Stimulated activated CD8-positive, alpha-beta memory T cell treated with anti-CD3 and anti-CD28 coated beads, Interleukin-2, amount 100 ng/mL, for 1 hour (primary cell): Measurements from ENCODE around the gene TRIP6.
"Not testable (repeated sequence)": the region's sequence is repeated elsewhere in the genome, so short reads cannot be mapped to it uniquely, and the experiment has no call there.

Source experiments
- DNase-seq, 2 donors: peaks; one replicate each; pipeline ENCODE4 v3.0.0-alpha.2; 2020; ENCODE audit warnings: low read depth in 2 of 2

The TRIP6 gene

DNA sequence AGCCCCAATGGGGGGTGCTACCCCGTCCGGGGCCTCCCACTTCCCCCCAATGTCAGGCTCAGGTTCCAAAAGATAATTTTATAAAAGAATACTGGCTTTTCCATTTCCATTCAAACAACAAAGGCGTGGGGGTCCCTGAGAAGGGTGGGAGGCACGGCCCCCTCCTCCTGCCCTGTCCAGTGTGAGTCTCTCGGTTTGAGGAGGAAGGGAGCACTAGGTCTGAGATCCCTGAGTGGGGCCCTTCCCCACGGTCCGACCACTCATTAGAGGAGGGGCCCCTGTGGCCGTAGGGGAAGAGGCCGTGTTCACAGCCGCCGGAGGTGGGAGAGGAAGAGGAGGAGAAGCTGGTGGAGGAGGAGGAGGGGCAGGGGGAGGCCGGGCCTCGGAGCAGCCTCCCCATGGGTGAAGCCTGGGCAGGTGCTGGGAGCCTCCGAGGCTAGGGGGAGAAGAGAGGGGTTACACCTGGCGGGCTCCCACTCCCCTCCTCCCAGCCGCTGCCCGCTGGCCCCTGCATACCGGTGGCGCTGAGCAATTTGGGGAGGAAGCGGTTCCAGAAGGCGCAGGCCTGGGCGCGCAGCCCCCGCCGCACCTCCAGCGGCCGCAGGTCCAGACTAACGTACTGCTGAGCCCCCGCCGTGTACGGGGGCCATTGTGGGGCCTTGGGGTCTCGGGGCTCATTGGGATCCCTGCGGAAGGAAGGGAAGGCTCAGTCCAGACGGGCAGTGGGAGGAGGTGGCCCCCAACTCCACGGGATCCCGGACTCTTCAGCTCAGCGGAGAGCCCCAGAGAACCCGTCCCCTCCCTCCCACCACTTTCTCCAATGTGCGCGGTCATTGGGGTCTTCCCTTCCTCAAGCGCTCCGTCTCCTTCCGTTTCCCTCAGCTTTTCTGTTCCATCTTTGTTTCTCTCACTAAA lies 23.7 kb downstream of the TRIP6 start:
- no peak for DNase-seq

DNA sequence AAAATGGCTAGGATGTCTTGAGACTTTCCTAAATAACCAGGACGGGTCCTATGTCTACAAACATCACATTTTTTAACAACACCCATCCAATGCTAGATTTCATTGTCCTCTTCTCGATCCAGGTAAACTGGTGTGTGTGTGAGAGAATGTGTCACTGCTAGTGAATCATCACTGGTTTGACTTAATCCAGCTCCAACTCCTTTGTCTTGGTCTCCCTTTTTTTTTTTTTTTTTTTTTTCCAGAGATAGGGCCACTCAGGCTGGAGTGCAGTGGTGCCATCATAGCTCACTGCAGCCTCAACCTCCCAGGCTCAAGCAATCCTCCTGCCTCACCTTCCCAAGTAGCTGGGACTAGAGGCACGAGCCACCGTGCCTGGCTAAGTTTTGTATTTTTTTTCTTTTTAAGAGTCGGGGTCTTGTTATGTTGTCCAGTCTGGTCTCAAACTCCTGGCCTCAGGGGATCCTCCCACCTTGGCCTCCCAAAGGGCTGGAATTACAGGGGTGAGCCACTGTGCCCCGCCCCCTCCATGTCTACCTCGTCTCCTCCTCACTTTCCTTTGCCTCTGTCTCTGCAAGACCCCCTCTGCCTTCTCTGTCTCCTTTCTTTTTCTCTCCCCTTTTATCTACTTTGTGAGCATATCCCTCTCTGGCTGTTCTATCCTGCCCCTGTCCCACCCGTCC lies 24.5 kb downstream of the TRIP6 start:
- DNase-seq: no peak

DNA sequence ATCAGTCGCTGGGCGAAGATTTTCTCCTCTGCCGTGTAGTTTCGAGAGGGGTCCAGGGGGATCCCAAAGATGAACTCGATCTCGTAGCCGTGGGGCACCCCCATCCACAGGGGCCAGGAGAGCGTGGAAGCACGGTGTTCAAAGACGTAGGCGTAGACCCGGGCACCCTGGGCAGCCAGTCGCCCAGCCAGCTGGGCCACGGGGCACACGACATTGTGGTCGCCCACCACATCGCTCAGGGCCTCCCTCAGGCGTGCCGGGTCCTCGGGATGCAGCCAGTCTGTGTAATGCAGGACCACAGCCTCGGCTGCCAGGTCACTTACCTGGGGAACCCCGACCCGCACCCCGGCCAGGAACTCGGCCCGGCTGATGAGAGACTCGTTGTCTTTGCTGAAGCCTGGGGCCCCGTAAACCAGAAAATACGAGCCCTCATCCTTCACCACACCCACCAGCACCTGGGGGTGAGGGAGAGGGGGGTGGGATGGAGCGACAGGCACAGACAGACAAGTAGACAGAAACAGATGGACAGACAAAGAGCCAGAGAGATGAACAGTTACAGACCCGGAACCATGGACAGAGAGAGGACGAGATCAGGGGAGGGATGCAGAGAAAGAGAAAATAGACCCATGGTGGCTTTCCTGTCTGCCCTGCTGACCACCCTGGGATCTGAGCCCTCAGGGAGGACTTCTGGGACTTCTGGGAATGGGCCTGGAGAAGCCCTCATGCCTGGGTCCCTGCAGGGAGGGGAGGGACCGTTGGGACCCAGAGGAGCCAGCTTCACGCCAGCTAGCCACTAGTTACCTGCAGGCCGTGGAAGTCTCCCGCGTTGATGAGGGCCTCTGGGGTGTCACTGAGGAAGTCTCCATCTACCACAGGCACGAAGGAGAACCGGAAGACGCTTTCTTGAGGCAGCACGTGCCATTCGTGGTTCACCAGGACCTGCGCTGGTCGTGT lies 25.5 kb downstream of the TRIP6 start:
- no peak for DNase-seq

DNA sequence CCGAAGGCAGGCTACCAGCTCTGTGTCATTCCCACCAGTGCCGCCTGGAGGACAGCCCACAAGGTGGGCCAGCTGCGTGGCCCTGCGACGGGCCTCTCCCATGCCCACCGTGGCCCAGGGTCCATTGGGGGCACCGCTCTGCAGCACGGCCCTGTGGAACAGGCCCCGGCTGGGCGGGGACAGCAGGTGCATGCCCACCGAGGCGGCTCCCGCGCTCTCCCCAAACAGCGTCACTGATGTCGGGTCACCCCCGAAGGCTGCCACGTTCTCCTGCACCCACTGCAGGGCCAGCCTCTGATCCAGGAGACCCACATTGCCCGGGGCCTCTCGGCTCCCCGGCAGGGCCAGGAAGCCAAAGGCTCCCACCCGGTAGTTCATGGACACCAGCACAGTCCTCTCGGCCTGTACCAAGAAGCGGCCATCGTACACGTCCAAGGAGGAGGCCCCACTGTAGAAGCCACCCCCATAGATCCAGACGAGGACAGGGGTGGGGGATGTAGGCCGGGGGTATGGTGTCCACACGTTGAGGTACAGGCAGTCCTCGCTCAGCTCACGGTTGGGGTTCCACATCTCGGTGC lies 26.2 kb downstream of the TRIP6 start:
- DNase-seq: no peak

DNA sequence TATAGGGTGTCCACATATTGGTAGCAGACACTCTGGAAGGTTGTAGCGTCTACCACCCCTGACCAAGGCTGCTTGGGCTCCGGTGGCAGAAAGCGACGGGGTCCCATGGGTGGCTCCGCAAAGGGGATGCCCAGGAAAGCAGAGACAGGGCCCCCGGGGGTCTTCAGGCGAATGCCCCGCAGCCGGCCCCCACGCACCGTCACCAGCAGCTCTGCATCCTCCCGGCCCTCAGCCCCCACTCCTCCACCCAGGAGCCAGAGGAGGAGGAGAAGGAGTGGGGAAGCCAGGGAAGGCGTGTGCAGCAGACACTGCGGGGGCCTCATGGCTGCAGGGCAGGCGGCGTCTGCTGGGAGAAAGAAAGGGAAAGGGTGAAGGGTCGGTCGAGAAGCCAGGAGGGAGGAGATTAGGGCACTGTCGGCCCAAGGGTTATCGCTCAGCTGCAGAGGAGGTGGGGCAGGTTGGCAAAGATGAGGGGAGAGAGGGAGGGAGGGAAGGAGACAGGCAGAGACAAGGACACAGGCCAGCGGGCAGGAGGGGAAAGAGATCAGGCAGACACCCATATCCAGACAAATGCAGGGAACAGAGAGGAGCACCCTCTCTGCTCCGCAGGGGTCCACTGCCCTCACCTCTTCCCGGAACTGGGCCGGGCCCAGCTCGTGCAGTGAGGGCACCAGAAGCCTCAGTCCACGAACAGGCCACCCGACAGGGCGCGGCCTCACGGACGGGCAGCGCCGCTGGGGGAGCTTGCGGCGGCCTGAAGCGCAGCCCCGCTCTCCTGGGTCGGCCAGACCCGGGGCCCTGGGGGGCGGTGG lies 26.9 kb downstream of the TRIP6 start:
- no peak for DNase-seq

DNA sequence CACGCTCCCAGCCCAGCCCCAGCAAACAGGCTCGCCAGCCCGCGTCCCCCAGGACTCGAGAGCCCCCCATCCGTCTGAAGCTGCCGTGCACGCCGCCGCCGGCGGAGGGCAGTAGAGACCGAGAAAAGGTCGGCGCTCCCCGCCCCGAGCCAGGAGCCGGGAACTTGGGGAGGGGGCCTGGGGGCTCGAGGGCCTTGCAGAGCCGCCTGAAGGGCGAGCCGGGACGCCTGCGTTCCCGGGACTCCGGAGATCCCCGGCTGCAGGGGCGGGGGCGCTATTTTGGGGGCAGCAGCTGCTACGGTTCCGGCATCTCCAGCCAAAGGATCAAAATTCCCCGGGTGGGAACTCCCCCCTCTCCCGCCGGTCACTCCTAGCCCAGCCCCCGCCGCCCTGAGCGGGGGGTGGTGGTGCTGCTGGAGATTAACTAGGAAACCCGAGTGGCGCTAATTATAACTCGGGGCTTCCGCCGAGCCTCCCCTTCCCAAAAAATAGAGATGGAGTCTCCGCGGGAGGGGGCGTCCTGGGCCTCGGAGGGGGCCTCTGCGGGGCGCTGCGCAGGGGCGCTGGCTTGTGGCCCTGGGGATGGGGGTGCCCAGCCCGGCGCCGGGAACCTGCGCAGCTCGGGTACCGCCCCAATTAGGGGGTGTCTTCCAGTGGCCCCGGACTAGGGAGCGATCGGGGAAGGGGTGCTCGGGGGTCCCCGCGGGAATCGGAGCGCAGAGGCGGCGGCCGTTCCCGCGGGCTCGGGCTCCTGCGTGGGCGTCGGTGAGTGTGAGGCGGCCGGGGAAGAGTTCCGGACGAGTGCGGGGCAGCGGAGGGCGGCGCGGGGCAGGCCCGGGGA lies 27.9 kb downstream of the TRIP6 start:
- DNase-seq: peak in 1 of 2 donors; percentile 41

DNA sequence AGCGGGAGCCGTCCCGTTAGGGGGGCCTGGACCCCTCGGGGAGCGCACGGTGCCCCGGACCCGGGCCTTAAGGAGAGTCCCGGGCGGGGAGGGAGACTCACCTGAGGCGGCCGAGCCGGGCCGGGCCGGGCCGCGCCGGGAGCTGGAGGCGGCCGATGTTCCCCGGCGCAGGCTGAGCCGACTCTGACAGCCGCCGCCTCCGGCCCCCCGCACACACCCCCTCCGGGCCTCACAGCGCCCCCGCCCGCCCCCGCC lies 28.4 kb downstream of the TRIP6 start, which contains the start of gene ACHE:
Gene ACHE, minus strand, starts transcription at position 188 of the 255 bp plus-strand sequence. CDS start 1,656 bp downstream, outside the sequence.
- no peak for DNase-seq

DNA sequence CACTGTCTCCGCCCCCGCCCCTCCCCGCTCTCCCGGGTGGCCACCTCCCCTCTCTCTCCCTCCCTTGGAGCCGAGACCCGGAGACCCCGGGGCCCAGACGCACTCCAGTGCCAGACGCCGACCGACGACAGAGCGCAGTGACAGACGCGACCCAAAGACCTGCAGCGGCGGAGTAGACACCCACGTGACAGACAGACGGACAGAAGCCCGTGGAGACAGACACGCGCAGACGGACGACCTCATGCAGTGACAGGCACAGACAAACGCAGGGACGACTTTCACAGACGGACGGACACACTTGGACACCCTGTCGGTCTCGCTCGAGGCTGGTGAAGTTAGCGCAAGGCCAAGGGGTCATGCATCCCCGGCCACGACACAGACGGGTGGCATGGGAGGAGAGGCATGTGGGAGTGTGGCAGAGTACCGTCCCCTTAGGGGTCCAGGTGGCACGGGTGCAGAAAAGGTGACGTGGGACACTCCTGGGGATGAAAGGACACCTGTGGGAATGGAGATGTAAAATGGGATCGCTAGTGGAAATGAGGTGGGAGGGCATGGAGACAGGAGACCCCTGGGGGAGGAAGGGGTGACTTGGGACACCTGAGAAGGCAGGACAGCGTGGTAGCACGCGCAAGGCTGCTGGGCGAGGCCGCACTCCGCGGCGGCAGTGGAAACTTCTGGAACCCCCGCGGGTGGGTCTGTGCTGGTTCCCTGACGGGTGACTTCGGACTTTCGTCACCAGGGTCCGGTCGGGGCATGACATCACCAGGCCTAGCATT lies 29.0 kb downstream of the TRIP6 start:
- DNase-seq: no peak

DNA sequence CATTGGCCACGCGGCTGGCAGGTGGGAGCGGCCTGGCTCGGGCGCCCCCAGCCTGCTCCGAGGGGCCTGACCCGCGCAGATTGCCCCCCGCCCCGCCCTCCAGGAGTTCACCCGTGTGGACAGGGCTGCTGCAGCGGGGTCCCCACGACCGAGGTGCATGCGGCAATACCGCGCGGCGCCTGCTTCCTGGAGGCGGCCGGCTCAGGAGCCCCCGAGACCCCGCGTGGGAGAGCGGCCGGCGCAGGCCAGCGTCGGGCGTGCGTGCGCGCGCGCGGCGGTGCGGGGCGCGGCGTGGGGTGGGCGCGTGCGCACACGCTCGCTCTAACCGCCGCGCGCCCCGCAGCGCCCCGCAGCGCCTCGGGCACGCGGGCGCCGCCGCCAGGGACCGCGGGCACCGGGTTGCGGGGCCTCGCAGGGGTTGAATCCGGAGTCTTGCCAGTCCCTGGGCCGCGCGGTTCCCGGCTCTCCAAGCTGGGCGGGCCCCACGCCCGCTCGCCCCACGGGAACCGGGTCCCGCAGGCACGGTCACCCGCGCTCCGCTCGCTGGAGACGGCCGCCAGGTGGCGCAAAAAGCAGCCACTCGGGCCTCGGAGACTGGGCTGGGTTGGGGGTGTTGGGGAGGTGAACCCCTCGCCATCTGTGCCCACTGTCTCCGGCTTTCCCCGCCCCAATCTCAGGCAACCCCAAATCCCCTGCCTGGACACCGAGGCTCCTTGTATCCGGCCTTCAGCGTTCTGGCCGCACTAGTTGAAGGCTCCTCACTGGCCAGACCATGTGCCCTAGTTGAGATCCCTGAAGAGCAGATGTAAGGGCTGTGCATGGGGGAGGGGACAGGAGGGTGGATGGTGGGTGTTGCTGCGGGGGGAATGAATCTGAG lies 29.8 kb downstream of the TRIP6 start:
- peak in 1 of 2 donors; percentile 49 for DNase-seq

DNA sequence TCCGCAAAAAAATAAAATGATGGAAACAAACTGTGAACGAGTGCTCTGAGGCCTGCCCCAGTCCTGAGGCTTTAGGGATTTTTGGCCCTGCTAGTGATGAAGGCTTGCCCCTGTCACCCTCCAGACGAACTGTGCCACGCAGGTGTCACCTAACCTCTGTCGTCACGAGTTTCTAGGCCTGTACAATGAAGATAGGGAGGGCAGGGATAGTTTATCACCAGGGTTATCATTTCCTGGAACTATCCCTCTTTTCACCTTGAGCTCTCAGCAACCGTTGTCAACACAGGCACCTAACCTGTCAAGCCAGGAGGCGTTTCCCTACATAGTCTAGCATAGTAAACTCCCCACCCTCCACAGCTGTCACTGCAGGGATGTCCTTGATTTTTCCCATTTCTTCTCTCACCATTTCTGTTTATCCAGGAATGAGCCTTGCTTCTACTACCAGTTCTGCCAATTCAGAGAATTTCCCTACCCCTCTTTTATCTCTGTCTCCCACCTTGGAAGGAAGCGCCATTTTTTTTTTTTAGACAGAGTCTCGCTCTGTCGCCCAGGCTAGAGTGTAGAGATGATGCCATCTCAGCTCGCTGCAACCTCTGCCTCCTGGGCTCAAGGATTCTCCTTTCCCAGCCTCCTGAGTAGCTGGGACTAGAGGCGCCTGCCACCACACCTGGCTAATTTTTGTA lies 30.7 kb downstream of the TRIP6 start:
- no peak for DNase-seq

DNA sequence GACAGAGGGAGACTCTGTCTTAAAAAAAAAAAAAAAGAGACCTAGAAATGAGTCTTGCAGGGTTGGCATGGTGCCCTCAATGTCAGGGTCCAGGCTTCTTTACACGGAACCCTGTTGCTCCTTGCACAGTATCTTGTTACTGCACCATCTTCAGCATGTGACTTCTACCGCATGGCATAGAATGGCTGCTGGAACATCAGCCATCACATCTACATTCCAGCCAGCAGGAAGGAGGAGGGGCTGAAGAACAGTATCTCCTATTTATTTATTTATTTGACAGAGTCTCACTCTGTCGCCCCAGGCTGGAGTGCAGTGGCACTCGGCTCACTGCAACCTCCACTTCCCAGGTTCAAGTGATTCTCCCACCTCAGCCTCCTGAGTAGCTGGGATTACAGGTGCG lies 32.2 kb downstream of the TRIP6 start:
- no peak for DNase-seq

DNA sequence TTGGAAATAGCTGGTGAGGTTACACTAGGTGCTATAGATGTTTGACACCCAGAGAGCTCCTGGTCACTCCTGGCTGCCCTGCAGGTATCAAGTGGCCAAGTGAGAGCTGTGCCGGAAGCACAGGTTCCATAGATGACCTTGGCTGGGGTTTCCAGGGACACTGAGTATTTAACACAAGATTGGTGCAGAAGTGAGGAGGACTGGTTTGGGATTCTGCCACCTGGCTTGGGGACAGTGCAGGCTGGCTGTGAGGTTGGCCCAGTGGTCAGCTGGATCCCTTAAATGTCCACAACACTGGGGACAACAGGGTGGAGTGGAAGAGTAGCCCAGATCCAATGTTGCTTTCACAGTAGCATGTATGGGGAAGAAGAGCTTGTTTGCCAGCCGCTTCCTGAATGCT lies 33.8 kb downstream of the TRIP6 start:
- DNase-seq: no peak

DNA sequence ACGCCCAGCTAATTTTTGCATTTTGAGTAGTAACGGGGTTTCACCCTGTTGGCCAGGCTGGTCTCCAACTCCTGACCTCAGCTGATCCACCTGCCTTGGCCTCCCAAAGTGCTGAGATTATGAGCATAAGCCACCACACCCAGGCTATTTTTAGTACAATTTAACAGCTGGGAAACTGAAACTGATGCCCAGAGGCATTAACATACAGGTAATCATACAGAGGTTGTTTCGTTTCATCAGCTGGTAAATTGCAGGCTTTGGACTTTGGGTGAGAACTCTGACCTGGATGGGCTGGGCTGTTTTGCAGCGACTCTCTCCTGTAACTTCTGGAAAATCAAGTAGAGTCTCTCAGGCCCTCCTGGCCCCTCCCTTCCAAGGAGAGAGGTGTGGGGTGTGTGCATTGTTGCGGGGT lies 34.7 kb downstream of the TRIP6 start:
- DNase-seq: no peak

DNA sequence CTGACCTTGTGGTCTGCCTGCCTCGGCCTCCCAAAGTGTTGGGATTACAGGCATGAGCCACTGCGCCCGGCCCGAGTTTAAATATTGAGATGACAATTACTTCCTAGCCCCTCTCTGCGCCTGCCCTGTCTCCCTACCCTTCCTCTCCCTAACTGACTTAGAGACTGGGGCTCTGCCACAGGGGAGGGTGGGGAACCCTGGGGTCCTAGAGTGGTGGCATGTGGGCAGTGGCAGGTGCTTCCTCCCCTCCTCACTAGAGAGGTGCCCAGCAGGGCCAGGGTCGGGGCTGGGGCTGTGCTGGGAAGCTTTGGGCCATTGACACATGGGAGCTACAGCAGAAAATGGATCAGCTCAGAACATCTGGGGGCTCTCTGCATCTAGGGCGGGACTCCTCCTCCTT lies 35.5 kb downstream of the TRIP6 start:
- no peak for DNase-seq

DNA sequence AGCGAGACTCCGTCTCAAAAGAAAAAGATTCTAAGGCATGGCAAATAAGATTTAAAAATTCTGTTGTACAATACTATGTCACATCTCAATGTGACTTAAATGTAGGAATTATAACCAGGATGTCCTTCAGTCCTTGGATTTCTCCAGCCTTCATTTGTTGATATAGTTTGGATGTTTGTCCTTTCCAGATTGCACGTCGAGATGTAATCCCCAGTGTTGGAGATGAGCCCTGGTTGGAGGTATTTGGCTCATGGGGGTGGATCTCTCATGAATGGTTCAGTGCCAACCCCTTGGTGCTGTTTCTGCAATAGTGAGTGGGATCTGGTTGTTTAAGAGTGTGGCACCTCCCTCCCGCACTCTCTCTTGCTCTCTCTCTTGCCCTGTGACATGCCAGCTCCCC lies 41.3 kb downstream of the TRIP6 start:
- DNase-seq: no peak

DNA sequence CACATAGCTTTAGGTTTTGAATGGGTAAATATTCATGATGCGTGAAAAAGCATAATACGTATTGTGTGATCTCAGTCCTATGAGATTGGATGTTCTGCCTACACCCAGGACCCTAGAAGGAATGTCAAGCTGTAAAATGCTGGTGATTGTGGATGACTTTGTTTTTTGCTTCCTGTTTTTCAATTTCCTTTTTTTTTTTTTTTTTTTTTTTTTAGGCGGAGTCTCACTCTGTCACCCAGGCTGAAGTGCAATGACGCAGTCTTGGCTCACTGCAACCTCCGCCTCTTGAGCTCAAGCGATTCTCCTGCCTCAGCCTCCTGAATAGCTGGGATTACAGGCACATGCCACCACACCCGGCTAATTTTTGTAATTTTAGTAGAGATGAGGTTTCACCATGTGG lies 43.3 kb downstream of the TRIP6 start:
- not testable (repeated sequence) for DNase-seq

DNA sequence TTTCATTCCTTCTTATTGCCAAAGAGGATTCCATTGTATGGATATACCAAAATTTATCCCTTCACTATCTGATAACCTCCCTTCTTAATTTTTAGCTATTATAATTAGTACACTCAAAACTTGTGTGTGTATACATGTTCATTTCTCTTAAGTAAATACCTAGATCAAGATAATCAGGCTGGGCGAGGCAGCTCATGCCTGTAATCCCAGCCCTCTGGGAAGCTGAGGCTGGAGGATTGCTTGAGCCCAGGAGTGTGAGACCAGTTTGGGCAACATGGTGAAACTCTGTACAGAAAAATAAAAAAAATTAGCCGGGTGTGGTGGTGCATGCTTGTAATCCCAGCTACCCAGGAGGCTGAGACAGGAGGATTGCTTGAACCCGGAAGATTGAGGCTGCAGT lies 44.3 kb downstream of the TRIP6 start:
- no peak for DNase-seq
